HCT116 (cell line): Measurements from ENCODE around the gene ATOH8. TPM values are rescaled to one million over a fixed set of nuclear protein-coding genes. Genes with fewer than 3 reads are reported as not detected.

Experiments
- ATAC-seq: fragments of 200-7000 bp; cut with Tn5 transposase; 2 replicates; pipeline ENCODE4 v1.9.1; 2020; ENCODE audit warnings: mild to moderate bottlenecking, moderate library complexity
- BruUV-seq: library from RNA; stranded (reverse); fragments of 400-500 nt; replicated peaks from 2 replicates; lab custom pipeline; 2021; lab: Mats Ljungman, UMichigan
- CTCF ChIA-PET: fragments of 300-600 bp; sonication (Branson Sonifier 250); formaldehyde crosslinking; loops from one replicate; lab custom pipeline; 2021; ENCODE audit warnings: antibody characterized with exemption; lab: Charles Lee
- POLR2A ChIA-PET: fragments of 300-600, 350-600 bp; sonication (Branson Sonifier 250); formaldehyde crosslinking; loops from one replicate; lab custom pipeline; 2021; ENCODE audit warnings: antibody characterized with exemption; lab: Charles Lee
- RAD21 ChIA-PET, 2 experiments: fragments of 300-600 bp; sonication (Branson Sonifier 250); formaldehyde crosslinking; loops; one replicate each; lab custom pipeline; 2023; ENCODE audit warnings: low total read pairs in 2 of 2; ENCODE audit not compliant: uncharacterized antibody in 2 of 2, unreplicated experiment in 2 of 2, low non-redundant PET in 1 of 2; lab: Charles Lee
- DNase-seq: peaks from one replicate; pipeline ENCODE4 v3.0.0-alpha.2; 2010; ENCODE audit warnings: low read depth, low spot score
- H2AFZ ChIP-seq: fragments of 200-600 bp; shearing (Covaris generic), sonication (generic); 2 replicates; pipeline ENCODE4 v1.6.1; 2017; ENCODE audit warnings: low read depth, mixed run types, mixed read lengths, antibody characterized with exemption, low read length; ENCODE audit not compliant: poor library complexity, severe bottlenecking
- H3K27ac ChIP-seq: 2 replicates; pipeline ENCODE4 v1.5.1; 2012; ENCODE audit warnings: low read depth, low read length
- H3K27me3 ChIP-seq: fragments of 200-600 bp; sonication (generic); 2 replicates; pipeline ENCODE4 v1.6.1; 2016; ENCODE audit warnings: mixed run types, low read length, mixed read lengths; ENCODE audit not compliant: insufficient read depth
- H3K36me3 ChIP-seq, 2 experiments: fragments of 200-500 bp in 1 of 2; fragments of 200-600 bp in 1 of 2; sonication (Bioruptor generic) in 1 of 2; sonication (generic) in 1 of 2; 2 replicates each; pipeline versions ENCODE4 v1.5.1 to v1.6.1; 2014 to 2016; ENCODE audit warnings: low read length in 2 of 2, inconsistent platforms in 1 of 2, mixed read lengths in 1 of 2, mixed run types in 1 of 2; ENCODE audit not compliant: insufficient read depth in 2 of 2, control insufficient read depth in 1 of 2
- H3K4me1 ChIP-seq, 2 experiments: fragments of 200-600 bp in 1 of 2; sonication (generic) in 1 of 2; 2 replicates each; pipeline versions ENCODE4 v1.5.1 to v1.6.1; 2012 to 2017; ENCODE audit warnings: low read length in 2 of 2, inconsistent platforms in 1 of 2, mild to moderate bottlenecking in 1 of 2, mixed read lengths in 1 of 2, mixed run types in 1 of 2, moderate library complexity in 1 of 2; ENCODE audit not compliant: insufficient read depth in 2 of 2, control insufficient read depth in 1 of 2
- H3K4me2 ChIP-seq: fragments of 200-600 bp; sonication (generic); 2 replicates; pipeline ENCODE4 v1.6.1; 2017; ENCODE audit warnings: mixed run types, low read length, mixed read lengths
- H3K4me3 ChIP-seq, 2 experiments: fragments of 200-600 bp in 1 of 2; sonication (generic) in 1 of 2; replicated peaks in 1 of 2; 2 replicates each; pipeline ENCODE4 v1.5.1; 2011 to 2016; ENCODE audit warnings: low read length in 2 of 2, control low read depth in 1 of 2, low read depth in 1 of 2, mild to moderate bottlenecking in 1 of 2, mixed read lengths in 1 of 2, mixed run types in 1 of 2
- H3K79me2 ChIP-seq: fragments of 200-600 bp; sonication (generic); 2 replicates; pipeline ENCODE4 v1.6.1; 2017; ENCODE audit warnings: mild to moderate bottlenecking, mixed run types, low read length, moderate library complexity, mixed read lengths; ENCODE audit not compliant: insufficient read depth
- H3K9ac ChIP-seq: fragments of 200-600 bp; sonication (generic); 2 replicates; pipeline ENCODE4 v1.6.1; 2016; ENCODE audit warnings: low read length, mixed read lengths
- H3K9me2 ChIP-seq: fragments of 200-600 bp; sonication (generic), shearing (Covaris generic); 2 replicates; pipeline ENCODE4 v1.6.1; 2017; ENCODE audit warnings: mixed run types, mild to moderate bottlenecking, moderate library complexity; ENCODE audit not compliant: insufficient read depth
- H3K9me3 ChIP-seq, 2 experiments: fragments of 200-500 bp in 1 of 2; fragments of 200-600 bp in 1 of 2; sonication (Bioruptor generic) in 1 of 2; sonication (generic) in 1 of 2; 2 replicates each; pipeline ENCODE4 v1.6.1; 2014 to 2017; ENCODE audit warnings: low read length in 2 of 2, mixed read lengths in 2 of 2, inconsistent platforms in 1 of 2, low read depth in 1 of 2, mild to moderate bottlenecking in 1 of 2, mixed run types in 1 of 2, moderate library complexity in 1 of 2; ENCODE audit not compliant: control insufficient read depth in 1 of 2, insufficient read depth in 1 of 2
- H4K20me1 ChIP-seq: fragments of 200-600 bp; sonication (generic), shearing (Covaris generic); 2 replicates; pipeline ENCODE4 v1.6.1; 2017; ENCODE audit warnings: mixed run types, mild to moderate bottlenecking, moderate library complexity; ENCODE audit not compliant: insufficient read depth
- CBX3 ChIP-seq: IDR thresholded peaks from 2 replicates; pipeline ENCODE4 v1.6.1; 2012; ENCODE audit warnings: low read depth
- EGR1 ChIP-seq: IDR thresholded peaks from 2 replicates; pipeline ENCODE4 v1.6.1; 2012; ENCODE audit warnings: low read depth
- ELF1 ChIP-seq: IDR thresholded peaks from 2 replicates; pipeline ENCODE4 v1.6.1; 2012; ENCODE audit warnings: low read depth, borderline replicate concordance
- EZH2phosphoT487 ChIP-seq: fragments of 200-600 bp; IDR thresholded peaks from 2 replicates; pipeline ENCODE4 v1.6.1; 2018; ENCODE audit warnings: antibody characterized with exemption, borderline replicate concordance
- FOSL1 ChIP-seq: IDR thresholded peaks from 2 replicates; pipeline ENCODE4 v1.6.1; 2012; ENCODE audit warnings: low read depth
- MAX ChIP-seq: IDR thresholded peaks from 2 replicates; pipeline ENCODE4 v1.6.1; 2012
- RAD21 ChIP-seq: IDR thresholded peaks from 2 replicates; pipeline ENCODE4 v1.6.1; 2012; ENCODE audit warnings: low read depth, mild to moderate bottlenecking
- SIN3A ChIP-seq: IDR thresholded peaks from 2 replicates; pipeline ENCODE4 v1.6.1; 2012; ENCODE audit warnings: low read depth
- ZBTB33 ChIP-seq: IDR thresholded peaks from 2 replicates; pipeline ENCODE4 v1.6.1; 2011; ENCODE audit warnings: mild to moderate bottlenecking, low read length, moderate library complexity; ENCODE audit not compliant: insufficient replicate concordance; ENCODE audit errors: extremely low read depth
- ZFX ChIP-seq: fragments of 450-650 bp; IDR thresholded peaks from 2 replicates; pipeline ENCODE4 v1.6.1; 2017
- ZNF274 ChIP-seq: fragments of 200-500 bp; sonication (Bioruptor generic); IDR thresholded peaks from 2 replicates; pipeline ENCODE4 v1.6.1; 2014; ENCODE audit warnings: mild to moderate bottlenecking, low read depth, low read length, inconsistent platforms
- intact Hi-C: fragments of 100-400 bp; cut with micrococcal nuclease; formaldehyde crosslinking; loops from 2 replicates; pipeline ENCODE4 v1.10.0; 2022
- total RNA-seq: library from RNA; stranded (reverse); gene quantifications from one replicate; pipeline ENCODE4 v1.2.1, GENCODE V29; 2021; ENCODE audit not compliant: unreplicated experiment
- TF ChIP-seq, protein P1 (sequence below), 3 experiments: fragments of 200-600 bp in 1 of 3; sonication (generic) in 1 of 3; IDR thresholded peaks in 2 of 3; conservative IDR thresholded peaks in 1 of 3; 2 replicates each; pipeline ENCODE4 v1.5.1; 2012 to 2017; ENCODE audit warnings: low read depth in 2 of 3, low read length in 2 of 3, antibody characterized with exemption in 1 of 3, borderline replicate concordance in 1 of 3, control low read depth in 1 of 3, mild to moderate bottlenecking in 1 of 3, mixed read lengths in 1 of 3, mixed run types in 1 of 3, moderate library complexity in 1 of 3; ENCODE audit not compliant: insufficient read depth in 1 of 3
- TF ChIP-seq, protein P2 (sequence below): IDR thresholded peaks from 2 replicates; pipeline ENCODE4 v1.6.1; 2012; ENCODE audit warnings: low read depth

The ATOH8 gene
- total RNA-seq, 1 experiment from 2014 or later, result 0.74 TPM

DNA sequence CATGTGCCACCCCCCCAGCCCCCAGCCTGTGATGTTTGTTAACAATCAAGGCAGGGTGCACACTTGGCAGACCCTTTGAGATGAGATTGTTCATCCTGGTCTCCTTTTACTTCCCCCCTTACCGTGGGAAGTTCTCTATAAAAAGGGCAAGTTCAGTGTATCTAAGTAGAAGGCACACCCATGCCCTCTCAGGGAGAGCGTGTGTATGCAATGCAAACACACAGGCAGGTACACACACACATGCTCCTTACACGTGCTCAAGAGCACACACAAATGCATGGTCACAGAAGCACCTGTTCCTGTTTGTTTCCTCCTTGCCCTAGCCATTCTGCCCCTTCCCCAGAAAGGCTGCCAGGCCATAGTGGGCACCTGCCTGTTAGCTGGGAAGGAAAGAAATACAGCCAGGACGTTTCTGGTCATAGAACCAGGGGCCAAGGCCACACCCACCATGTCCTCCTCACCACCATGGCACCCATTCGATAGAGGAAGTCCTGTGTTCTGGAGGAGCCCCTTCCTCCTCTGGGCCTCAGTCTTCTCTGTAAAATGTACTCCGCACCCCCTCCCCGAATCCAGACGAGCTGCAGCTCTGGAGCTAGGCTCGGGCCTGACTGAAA lies 3.1 kb downstream of the ATOH8 start:
- intact Hi-C loops, result no loop called here
- no peak overlapping the region for H2AFZ ChIP-seq
- H3K27ac ChIP-seq, result no peak overlapping the region
- DNase-seq (no peak), ATAC-seq (no peak)
- no peaks in the 10 kb centered on the region for H3K9me2 ChIP-seq
- ChIA-PET CTCF (no interaction called here), RAD21 (no interaction called here), POLR2A (no interaction called here)
- no peak overlapping the region for H3K9ac ChIP-seq
- BruUV-seq, result no TSS peak
- peaks cover 20 to 29% of the 10 kb centered on the region in 2 experiments for H3K4me1 ChIP-seq
- H3K79me2 ChIP-seq, result no peaks in the 10 kb centered on the region
- H4K20me1 ChIP-seq, result no peaks in the 10 kb centered on the region
- H3K27me3 ChIP-seq, result peaks cover 42% of the 10 kb centered on the region
- H3K9me3 ChIP-seq, result no peaks in the 10 kb centered on the region
- H3K36me3 ChIP-seq, result no peaks in the 10 kb centered on the region
- TF ChIP-seq EZH2phosphoT487, result no peak
- TF ChIP-seq, protein P1, sequence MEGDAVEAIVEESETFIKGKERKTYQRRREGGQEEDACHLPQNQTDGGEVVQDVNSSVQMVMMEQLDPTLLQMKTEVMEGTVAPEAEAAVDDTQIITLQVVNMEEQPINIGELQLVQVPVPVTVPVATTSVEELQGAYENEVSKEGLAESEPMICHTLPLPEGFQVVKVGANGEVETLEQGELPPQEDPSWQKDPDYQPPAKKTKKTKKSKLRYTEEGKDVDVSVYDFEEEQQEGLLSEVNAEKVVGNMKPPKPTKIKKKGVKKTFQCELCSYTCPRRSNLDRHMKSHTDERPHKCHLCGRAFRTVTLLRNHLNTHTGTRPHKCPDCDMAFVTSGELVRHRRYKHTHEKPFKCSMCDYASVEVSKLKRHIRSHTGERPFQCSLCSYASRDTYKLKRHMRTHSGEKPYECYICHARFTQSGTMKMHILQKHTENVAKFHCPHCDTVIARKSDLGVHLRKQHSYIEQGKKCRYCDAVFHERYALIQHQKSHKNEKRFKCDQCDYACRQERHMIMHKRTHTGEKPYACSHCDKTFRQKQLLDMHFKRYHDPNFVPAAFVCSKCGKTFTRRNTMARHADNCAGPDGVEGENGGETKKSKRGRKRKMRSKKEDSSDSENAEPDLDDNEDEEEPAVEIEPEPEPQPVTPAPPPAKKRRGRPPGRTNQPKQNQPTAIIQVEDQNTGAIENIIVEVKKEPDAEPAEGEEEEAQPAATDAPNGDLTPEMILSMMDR (IDR thresholded peaks at IDR 0.05 in 2 of 3, conservative IDR thresholded peaks at IDR 0.05 in 1 of 3; ENCODE audit: borderline replicate concordance in 1 of 3, insufficient read depth in 1 of 3, low read depth in 2 of 3, low read length in 2 of 3), result no peak
- no peak for TF ChIP-seq ZBTB33
- TF ChIP-seq MAX, result no peak
- no peak for TF ChIP-seq RAD21
- TF ChIP-seq EGR1, result no peak
- TF ChIP-seq SIN3A, result no peak
- TF ChIP-seq ZFX, result no peak
- no peak for TF ChIP-seq ELF1
- TF ChIP-seq FOSL1, result no peak
- TF ChIP-seq CBX3, result no peak
- TF ChIP-seq ZNF274, result no peak
- TF ChIP-seq, protein P2, sequence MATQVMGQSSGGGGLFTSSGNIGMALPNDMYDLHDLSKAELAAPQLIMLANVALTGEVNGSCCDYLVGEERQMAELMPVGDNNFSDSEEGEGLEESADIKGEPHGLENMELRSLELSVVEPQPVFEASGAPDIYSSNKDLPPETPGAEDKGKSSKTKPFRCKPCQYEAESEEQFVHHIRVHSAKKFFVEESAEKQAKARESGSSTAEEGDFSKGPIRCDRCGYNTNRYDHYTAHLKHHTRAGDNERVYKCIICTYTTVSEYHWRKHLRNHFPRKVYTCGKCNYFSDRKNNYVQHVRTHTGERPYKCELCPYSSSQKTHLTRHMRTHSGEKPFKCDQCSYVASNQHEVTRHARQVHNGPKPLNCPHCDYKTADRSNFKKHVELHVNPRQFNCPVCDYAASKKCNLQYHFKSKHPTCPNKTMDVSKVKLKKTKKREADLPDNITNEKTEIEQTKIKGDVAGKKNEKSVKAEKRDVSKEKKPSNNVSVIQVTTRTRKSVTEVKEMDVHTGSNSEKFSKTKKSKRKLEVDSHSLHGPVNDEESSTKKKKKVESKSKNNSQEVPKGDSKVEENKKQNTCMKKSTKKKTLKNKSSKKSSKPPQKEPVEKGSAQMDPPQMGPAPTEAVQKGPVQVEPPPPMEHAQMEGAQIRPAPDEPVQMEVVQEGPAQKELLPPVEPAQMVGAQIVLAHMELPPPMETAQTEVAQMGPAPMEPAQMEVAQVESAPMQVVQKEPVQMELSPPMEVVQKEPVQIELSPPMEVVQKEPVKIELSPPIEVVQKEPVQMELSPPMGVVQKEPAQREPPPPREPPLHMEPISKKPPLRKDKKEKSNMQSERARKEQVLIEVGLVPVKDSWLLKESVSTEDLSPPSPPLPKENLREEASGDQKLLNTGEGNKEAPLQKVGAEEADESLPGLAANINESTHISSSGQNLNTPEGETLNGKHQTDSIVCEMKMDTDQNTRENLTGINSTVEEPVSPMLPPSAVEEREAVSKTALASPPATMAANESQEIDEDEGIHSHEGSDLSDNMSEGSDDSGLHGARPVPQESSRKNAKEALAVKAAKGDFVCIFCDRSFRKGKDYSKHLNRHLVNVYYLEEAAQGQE, result no peak
- H3K4me3 ChIP-seq, result no peak overlapping the region
- no peak overlapping the region for H3K4me2 ChIP-seq
